Thoracic aorta (tissue), 2 donors: ENCODE data around the gene TRABD. TPM values are rescaled to one million over a fixed set of nuclear protein-coding genes. Genes with fewer than 3 reads are reported as not detected.

Experiments used
- ATAC-seq: fragments of 150-250 bp; one replicate; pipeline ENCODE4 v1.8.0; 2017; ENCODE audit warnings: low read depth; ENCODE audit not compliant: insufficient number of reproducible peaks, low FRiP score
- DNase-seq: peaks from one replicate; pipeline ENCODE4 v3.0.0-alpha.2; 2020; ENCODE audit warnings: low spot score
- H3K27ac ChIP-seq, 2 donors: fragments of 200-600 bp; sonication (generic); 1 replicate in 1 of 2; 2 replicates in 1 of 2; pipeline ENCODE4 v1.5.1; 2016; ENCODE audit warnings: mild to moderate bottlenecking in 2 of 2, moderate library complexity in 2 of 2
- H3K27me3 ChIP-seq: fragments of 200-600 bp; sonication (generic); replicated peaks from 2 replicates; pipeline ENCODE4 v1.6.0; 2016; ENCODE audit warnings: mild to moderate bottlenecking; ENCODE audit not compliant: insufficient read depth
- H3K36me3 ChIP-seq: fragments of 200-600 bp; sonication (generic); one replicate; pipeline ENCODE4 v1.5.1; 2016
- H3K4me1 ChIP-seq, 2 donors: fragments of 200-600 bp; sonication (generic); 1 replicate in 1 of 2; 2 replicates in 1 of 2; pipeline versions ENCODE4 v1.5.1 to v1.6.0; 2016; ENCODE audit warnings: low read depth in 2 of 2, mild to moderate bottlenecking in 1 of 2; ENCODE audit not compliant: control insufficient read depth in 1 of 2
- H3K4me3 ChIP-seq: fragments of 200-600 bp; sonication (generic); 2 replicates; pipeline ENCODE4 v1.5.1; 2016; ENCODE audit warnings: mild to moderate bottlenecking
- H3K9me3 ChIP-seq: fragments of 200-600 bp; sonication (generic); 2 replicates; pipeline ENCODE4 v1.5.1; 2016
- total RNA-seq, 2 donors: library from RNA; depleted of rRNA; stranded (reverse); fragments of >200 nt; gene quantifications; one replicate each; pipeline versions ENCODE4 v1.1.0 to v1.2.3, GENCODE V29; 2016
- TF ChIP-seq, protein P1 (sequence below): fragments of 200-600 bp; sonication (generic); IDR thresholded peaks from one replicate; pipeline ENCODE4 v1.5.1; 2019; ENCODE audit warnings: antibody characterized with exemption

The TRABD gene
- total RNA-seq, 2 donors from 2014 or later = 31.7 to 40.6 TPM

DNA sequence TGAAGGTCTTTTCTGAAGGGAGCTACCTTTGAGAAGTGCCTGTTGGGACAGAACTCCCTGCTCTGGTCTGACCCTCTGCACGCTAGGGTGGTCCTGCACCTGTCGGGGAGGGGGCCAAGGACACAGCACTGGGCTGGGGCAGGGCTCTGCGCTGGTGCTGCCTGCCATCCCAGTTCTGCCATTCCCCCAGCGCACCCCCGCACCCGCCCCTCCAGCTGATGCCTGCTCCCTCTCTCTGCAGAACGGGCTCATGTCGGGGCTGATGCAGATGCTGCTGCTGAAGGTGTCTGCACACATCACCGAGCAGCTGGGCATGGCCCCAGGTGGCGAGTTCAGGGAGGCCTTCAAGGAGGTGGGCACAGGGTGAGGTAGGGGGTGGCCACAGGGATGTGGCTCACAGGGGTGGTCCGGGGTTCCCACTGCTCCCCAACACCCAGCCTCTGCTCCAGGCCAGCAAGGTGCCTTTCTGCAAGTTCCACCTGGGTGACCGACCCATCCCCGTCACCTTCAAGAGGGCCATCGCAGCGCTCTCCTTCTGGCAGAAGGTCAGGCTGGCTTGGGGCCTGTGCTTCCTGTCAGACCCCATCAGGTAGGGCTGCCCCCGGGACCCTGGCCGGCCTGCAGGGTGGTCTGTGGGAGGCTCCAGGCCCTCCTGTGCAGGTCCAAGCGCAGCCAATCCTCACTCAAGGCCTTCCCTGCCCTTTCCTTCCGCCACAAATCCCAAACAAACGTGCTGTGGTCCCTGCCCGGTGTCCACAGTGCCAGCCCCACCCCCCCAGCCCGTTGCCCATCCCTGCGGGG, 11.5 kb downstream of the TRABD start:
- Histone ChIP-seq H3K36me3 (peaks cover 8% of the 10 kb centered on the region), H3K4me1 (peaks cover 11 to 22% of the 10 kb centered on the region in 2 donors), H3K4me3 (no peak overlapping the region), H3K27ac (no peak overlapping the region), H3K9me3 (no peaks in the 10 kb centered on the region), H3K27me3 (no peaks in the 10 kb centered on the region)
- ATAC-seq (no peak), DNase-seq (no peak)
- TF ChIP-seq, protein P1, sequence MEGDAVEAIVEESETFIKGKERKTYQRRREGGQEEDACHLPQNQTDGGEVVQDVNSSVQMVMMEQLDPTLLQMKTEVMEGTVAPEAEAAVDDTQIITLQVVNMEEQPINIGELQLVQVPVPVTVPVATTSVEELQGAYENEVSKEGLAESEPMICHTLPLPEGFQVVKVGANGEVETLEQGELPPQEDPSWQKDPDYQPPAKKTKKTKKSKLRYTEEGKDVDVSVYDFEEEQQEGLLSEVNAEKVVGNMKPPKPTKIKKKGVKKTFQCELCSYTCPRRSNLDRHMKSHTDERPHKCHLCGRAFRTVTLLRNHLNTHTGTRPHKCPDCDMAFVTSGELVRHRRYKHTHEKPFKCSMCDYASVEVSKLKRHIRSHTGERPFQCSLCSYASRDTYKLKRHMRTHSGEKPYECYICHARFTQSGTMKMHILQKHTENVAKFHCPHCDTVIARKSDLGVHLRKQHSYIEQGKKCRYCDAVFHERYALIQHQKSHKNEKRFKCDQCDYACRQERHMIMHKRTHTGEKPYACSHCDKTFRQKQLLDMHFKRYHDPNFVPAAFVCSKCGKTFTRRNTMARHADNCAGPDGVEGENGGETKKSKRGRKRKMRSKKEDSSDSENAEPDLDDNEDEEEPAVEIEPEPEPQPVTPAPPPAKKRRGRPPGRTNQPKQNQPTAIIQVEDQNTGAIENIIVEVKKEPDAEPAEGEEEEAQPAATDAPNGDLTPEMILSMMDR = no peak

DNA sequence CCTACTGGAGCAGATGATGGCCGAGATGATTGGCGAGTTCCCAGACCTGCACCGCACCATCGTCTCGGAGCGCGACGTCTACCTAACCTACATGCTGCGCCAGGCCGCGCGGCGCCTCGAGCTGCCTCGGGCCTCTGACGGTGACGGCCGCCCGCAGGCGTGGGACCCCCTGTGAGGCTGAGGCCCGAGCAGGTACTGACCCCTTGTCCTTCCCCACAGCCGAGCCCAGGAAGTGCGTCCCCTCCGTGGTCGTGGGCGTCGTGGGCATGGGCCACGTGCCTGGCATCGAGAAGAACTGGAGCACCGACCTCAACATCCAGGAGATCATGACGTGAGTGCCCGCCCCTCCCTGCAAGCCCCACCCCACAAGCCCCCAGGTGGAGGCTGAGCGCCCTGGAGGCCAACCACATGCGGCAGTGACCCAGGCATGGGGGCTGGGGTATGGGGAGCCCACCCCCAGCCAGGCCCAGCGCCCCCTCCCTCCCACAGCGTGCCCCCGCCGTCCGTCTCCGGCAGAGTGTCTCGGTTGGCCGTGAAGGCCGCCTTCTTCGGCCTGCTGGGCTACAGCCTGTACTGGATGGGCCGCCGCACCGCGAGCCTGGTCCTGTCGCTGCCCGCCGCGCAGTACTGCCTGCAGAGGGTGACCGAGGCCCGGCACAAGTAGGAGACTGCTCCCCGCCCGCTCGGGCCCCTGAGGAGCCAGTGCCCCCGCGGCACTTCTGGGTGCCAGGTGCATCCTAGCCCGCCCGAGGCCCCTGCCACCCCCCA, 12.3 kb downstream of the TRABD start:
- H3K36me3 ChIP-seq = peaks cover 8% of the 10 kb centered on the region
- no peak for DNase-seq
- H3K4me3 ChIP-seq = no peak overlapping the region
- no peak overlapping the region for H3K27ac ChIP-seq
- TF ChIP-seq, protein P1 = no peak
- no peak for ATAC-seq
- H3K9me3 ChIP-seq = no peaks in the 10 kb centered on the region
- H3K4me1 ChIP-seq = peaks cover 17 to 28% of the 10 kb centered on the region in 2 donors
- no peaks in the 10 kb centered on the region for H3K27me3 ChIP-seq

GRCh38 chr22:50198624-50199017, 12.9 kb downstream of the TRABD start:
- ATAC-seq = no peak
- Histone ChIP-seq H3K27me3 (no peaks in the 10 kb centered on the region), H3K27ac (no peak overlapping the region), H3K4me1 (peaks cover 17 to 28% of the 10 kb centered on the region in 2 donors), H3K9me3 (no peaks in the 10 kb centered on the region), H3K4me3 (no peak overlapping the region), H3K36me3 (peaks cover 8% of the 10 kb centered on the region)
- DNase-seq = no peak
- TF ChIP-seq, protein P1 = no peak

DNA sequence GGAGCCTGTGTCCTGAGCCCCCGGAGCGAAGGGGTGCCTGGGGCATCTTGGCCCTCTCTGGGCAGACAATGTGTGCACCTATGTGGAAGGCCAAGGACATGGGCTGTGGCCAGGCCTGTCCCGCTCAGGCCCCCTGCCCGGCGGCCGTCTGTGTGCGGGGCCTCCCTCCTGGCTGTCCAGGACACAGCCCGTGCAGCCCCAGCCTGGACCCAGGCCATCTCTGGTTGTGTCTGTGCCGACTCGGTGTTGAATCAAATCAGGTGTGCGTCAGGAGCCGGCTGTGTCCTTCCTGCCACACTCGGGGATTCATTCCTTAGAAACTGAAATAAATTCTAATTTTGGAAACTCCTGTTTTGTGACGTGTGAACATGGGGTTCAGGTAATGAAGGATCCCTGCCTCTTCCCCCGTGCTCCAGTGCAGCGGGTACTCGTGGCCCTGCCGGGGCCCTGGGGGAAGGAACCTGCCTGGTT, 13.6 kb downstream of the TRABD start:
- Histone ChIP-seq H3K9me3 (no peaks in the 10 kb centered on the region), H3K36me3 (peaks cover 5% of the 10 kb centered on the region), H3K27me3 (no peaks in the 10 kb centered on the region), H3K4me1 (peaks cover 17 to 28% of the 10 kb centered on the region in 2 donors), H3K4me3 (peak overlapping the region; percentile 97), H3K27ac (peak overlapping the region in 1 of 2 donors; percentile 83)
- no peak for DNase-seq
- ATAC-seq = no peak
- TF ChIP-seq, protein P1 = no peak

DNA sequence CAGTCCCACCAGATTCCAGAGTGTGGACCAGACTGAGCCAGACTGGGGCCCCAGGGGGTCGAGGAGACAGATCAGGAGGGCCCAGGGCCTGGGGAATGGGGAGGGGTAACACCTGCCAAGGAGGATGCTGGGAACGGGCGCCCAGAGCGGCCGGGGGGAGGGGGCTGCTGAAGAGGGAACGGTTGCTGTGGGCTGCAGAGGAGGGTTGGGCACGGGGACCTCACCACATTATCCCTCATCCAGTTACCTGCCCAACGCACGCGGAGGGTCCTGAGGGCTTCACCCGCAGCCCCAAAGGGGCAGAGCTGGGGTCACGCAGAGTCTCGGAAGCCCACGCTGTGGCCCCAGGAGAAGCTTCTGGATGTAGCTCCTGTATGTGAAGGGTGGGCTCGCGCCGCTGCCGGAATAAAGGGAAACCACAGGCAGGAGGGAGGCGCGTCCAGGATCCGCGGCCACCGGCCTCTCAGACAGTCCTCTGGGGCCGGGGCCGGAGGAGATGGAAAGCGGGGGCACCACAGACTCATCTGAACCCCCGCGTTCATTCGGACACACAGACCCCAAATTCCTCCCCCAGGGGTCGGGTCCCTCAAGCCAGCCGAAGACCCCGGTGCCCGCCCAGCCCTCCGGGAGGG, 14.2 kb downstream of the TRABD start:
- DNase-seq = no peak
- H3K36me3 ChIP-seq = no peaks in the 10 kb centered on the region
- peaks cover 17 to 28% of the 10 kb centered on the region in 2 donors for H3K4me1 ChIP-seq
- TF ChIP-seq, protein P1 = no peak
- ATAC-seq = no peak
- no peaks in the 10 kb centered on the region for H3K27me3 ChIP-seq
- H3K4me3 ChIP-seq = peak overlapping the region; percentile 97
- H3K9me3 ChIP-seq = no peaks in the 10 kb centered on the region
- H3K27ac ChIP-seq = peak overlapping the region; percentile 68 to 83
